Panc1 (cell line): Measurements from ENCODE around the gene PGAM2.
"Not testable (repeated sequence)": the region's sequence is repeated elsewhere in the genome, so short reads cannot be mapped to it uniquely, and the experiment has no call there.

Source experiments
- POLR2AphosphoS5 ChIP-seq: IDR thresholded peaks from 2 replicates; pipeline ENCODE4 v1.6.1; 2012; ENCODE audit warnings: mild to moderate bottlenecking, low read depth, low read length, moderate library complexity
- TF ChIP-seq, protein P1 (sequence below): fragments of 450-650 bp; IDR thresholded peaks from 2 replicates; pipeline ENCODE4 v1.5.1; 2017; ENCODE audit warnings: mild to moderate bottlenecking

DNA sequence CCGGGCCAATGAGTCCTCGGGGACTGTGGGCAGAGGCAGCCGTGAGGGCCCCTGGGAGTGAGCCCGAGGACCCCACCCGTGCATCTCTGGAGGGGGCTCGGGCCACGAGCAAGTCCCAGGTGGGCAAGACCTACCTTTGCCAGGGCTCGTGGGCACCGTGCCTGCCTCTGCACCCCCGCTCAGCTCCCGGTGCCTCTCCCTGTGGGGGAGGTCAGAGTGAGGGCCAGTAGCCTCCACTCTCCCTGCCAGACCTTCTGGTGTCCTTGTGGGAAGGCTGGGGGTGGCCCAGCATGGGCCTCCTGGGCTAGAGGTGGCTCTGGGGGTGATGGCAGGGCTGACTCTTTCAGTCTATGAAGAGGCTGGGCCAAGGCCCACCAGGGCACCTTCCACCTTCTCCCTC, 35.9 kb downstream of the PGAM2 start:
- TF ChIP-seq, protein P1, sequence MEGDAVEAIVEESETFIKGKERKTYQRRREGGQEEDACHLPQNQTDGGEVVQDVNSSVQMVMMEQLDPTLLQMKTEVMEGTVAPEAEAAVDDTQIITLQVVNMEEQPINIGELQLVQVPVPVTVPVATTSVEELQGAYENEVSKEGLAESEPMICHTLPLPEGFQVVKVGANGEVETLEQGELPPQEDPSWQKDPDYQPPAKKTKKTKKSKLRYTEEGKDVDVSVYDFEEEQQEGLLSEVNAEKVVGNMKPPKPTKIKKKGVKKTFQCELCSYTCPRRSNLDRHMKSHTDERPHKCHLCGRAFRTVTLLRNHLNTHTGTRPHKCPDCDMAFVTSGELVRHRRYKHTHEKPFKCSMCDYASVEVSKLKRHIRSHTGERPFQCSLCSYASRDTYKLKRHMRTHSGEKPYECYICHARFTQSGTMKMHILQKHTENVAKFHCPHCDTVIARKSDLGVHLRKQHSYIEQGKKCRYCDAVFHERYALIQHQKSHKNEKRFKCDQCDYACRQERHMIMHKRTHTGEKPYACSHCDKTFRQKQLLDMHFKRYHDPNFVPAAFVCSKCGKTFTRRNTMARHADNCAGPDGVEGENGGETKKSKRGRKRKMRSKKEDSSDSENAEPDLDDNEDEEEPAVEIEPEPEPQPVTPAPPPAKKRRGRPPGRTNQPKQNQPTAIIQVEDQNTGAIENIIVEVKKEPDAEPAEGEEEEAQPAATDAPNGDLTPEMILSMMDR, result not testable (repeated sequence)
- TF ChIP-seq POLR2AphosphoS5, result not testable (repeated sequence)
